HL-60/S4 treated with phorbol 12-myristate 13-acetate at 8.2 ng/mL for 4 days and 3 days (cell line): ENCODE results near the gene RNF215.

Experiments used
- in situ Hi-C: fragments of 300-500 bp; cut with MboI; formaldehyde crosslinking; loops from 2 replicates; pipeline ENCODE4 v1.15.0; 2022; ENCODE audit warnings: low sequenced_read_pairs

The RNF215 gene

GRCh38 chr22:30397656-30398635 is 10.7 kb upstream of the RNF215 start:
- in situ Hi-C loops, result loop anchor here (25.0 kb wide), 1 partner anchor 286 kb away; no protein-coding TSS in a partner anchor

GRCh38 chr22:30396871-30397655 is 9.9 kb upstream of the RNF215 start, which contains the start of gene SEC14L2:
SEC14L2 (plus strand) TSS chr22:30397018; CDS start chr22:30397117, 99 bp downstream.
- in situ Hi-C loops, result loop anchor here (25.0 kb wide), 1 partner anchor 285 kb away; no protein-coding TSS in a partner anchor

- in situ Hi-C loops, result loop anchor here (5.0 to 25.0 kb wide), 2 partner anchors 93 to 282 kb away; no protein-coding TSS in a partner anchor
These were observed 6.7 kb upstream of the RNF215 start for GRCh38 chr22:30393885-30394284.

- in situ Hi-C loops, result loop anchor here (5.0 to 25.0 kb wide), 2 partner anchors 94 to 281 kb away; no protein-coding TSS in a partner anchor
These were observed 6.1 kb upstream of the RNF215 start for GRCh38 chr22:30393322-30393680.

GRCh38 chr22:30392661-30393321 is 5.6 kb upstream of the RNF215 start:
- in situ Hi-C loops, result loop anchor here (5.0 to 25.0 kb wide), 2 partner anchors 95 to 280 kb away; no protein-coding TSS in a partner anchor

GRCh38 chr22:30390974-30391691 is 3.9 kb upstream of the RNF215 start:
- in situ Hi-C loops, result loop anchor here (5.0 to 25.0 kb wide), 2 partner anchors 96 to 279 kb away; no protein-coding TSS in a partner anchor

GRCh38 chr22:30386608-30386959 is 627 bp downstream of the RNF215 start:
- in situ Hi-C loops, result loop anchor here (25.0 kb wide), 1 partner anchor 274 kb away; no protein-coding TSS in a partner anchor

- in situ Hi-C loops, result loop anchor here (25.0 kb wide), 1 partner anchor 274 kb away; no protein-coding TSS in a partner anchor
These were observed 1.3 kb downstream of the RNF215 start for GRCh38 chr22:30385942-30386341.

GRCh38 chr22:30383061-30383460 is 4.2 kb downstream of the RNF215 start:
- in situ Hi-C loops, result loop anchor here (25.0 kb wide), 1 partner anchor 271 kb away; no protein-coding TSS in a partner anchor

- in situ Hi-C loops, result loop anchor here (25.0 kb wide), 1 partner anchor 270 kb away; no protein-coding TSS in a partner anchor
These were observed 4.9 kb downstream of the RNF215 start for GRCh38 chr22:30382340-30382739.

GRCh38 chr22:30381264-30381663 is 5.9 kb downstream of the RNF215 start:
- in situ Hi-C loops, result loop anchor here (25.0 kb wide), 1 partner anchor 269 kb away; no protein-coding TSS in a partner anchor

- in situ Hi-C loops, result loop anchor here (25.0 kb wide), 1 partner anchor 268 kb away; no protein-coding TSS in a partner anchor
These were observed 7.2 kb downstream of the RNF215 start for GRCh38 chr22:30380011-30380410.

GRCh38 chr22:30375312-30375849 is 11.8 kb downstream of the RNF215 start:
- in situ Hi-C loops, result loop anchor here (25.0 kb wide), 1 partner anchor 263 kb away; no protein-coding TSS in a partner anchor

GRCh38 chr22:30373331-30374325 is 13.6 kb downstream of the RNF215 start:
- in situ Hi-C loops, result no loop called here

GRCh38 chr22:30372915-30373314 is 14.3 kb downstream of the RNF215 start:
- in situ Hi-C loops, result no loop called here

- in situ Hi-C loops, result no loop called here
These were observed 15.2 kb downstream of the RNF215 start for GRCh38 chr22:30371981-30372380.

GRCh38 chr22:30371321-30371720 is 15.9 kb downstream of the RNF215 start:
- in situ Hi-C loops, result no loop called here

- in situ Hi-C loops, result no loop called here
These were observed 16.5 kb downstream of the RNF215 start for GRCh38 chr22:30370641-30371230.
